OCI-LY7 (cell line): ENCODE data around the gene CARD10.

Source experiments
- CTCF ChIP-seq: fragments of 200-600 bp; sonication (generic); conservative IDR thresholded peaks from 2 replicates; pipeline ENCODE4 v1.5.1; 2014; ENCODE audit warnings: mild to moderate bottlenecking, antibody characterized with exemption, low read length, moderate library complexity, mixed read lengths
- EZH2phosphoT487 ChIP-seq: fragments of 200-600 bp; sonication (generic); IDR thresholded peaks from 2 replicates; pipeline ENCODE4 v1.6.1; 2018; ENCODE audit warnings: low read depth, borderline replicate concordance, mild to moderate bottlenecking, mixed run types, antibody characterized with exemption, low read length, moderate library complexity, mixed read lengths

- TF ChIP-seq CTCF: no peak
- TF ChIP-seq EZH2phosphoT487: no peak
Observed at GRCh38 chr22:37469416-37470086, 49.7 kb downstream of the CARD10 start.
